ENCODE results near the gene OR6S1.

The OR6S1 gene, protein sequence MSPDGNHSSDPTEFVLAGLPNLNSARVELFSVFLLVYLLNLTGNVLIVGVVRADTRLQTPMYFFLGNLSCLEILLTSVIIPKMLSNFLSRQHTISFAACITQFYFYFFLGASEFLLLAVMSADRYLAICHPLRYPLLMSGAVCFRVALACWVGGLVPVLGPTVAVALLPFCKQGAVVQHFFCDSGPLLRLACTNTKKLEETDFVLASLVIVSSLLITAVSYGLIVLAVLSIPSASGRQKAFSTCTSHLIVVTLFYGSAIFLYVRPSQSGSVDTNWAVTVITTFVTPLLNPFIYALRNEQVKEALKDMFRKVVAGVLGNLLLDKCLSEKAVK

DNA sequence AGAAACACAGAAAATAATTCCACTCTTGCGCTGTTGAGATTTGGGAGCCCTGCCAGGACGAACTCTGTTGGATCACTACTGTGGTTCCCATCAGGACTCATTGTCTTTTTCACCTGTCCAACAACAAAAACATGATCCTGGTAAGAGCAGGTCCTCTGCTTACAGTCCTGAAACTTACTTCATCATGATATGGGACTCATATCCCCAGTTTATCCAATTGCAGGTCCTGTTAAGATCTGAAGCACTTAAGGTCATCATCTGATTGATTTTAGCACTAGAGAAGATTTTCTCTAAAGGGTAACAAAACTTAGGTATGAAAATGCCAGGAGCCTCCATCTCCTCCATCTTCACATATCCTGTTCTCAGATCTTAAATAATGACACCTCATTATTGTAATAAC is at the start of gene OR6S1:
Gene OR6S1, minus strand, starts transcription at position 101 of the 400 bp plus-strand sequence. Its CDS starts 0 bp downstream, at position 101.
- no peak for DNase-seq (ENCODE audit: low read depth, low spot score)

DNA sequence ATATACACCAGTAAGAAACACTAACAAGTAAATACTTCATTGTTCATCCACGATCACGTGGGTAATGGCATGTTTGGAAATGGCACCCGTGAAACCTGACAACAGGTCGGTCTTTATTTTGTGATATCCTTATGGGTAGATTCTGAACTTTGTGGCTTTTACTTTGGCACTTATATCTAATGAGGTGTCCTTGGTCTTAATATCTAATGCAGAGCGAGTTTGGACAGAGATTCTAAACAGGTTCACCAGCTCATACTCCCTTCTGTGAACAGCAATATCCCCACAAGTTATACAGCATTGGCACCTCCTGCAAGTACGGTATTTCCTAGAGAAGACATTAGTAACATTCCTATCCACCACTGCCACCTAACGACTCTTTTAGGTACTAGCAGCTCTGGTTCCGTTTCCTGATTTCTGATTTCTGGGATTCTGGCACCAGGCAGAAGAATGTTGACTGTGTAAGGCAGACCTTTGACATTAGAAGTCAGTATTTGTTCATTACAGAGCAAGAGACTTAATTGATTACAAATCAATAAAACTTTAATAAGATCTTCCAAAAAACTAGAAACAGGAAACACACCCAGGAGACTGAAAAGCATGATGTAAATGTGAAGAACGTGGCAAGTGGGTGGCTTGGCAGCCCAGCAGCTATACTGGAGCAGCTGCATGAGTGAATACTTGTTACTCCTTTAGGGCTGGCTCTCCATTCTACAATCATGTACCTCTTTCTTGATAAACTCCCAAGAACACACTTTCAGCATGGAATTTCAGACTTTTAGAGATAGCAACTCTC is 49.6 kb upstream of the OR6S1 start:
- DNase-seq (ENCODE audit: low read depth, low spot score) = peak; percentile 18

- DNase-seq (ENCODE audit: low read depth, low spot score) = no peak
Measured at GRCh38 chr14:20688167-20688839, 46.8 kb upstream of the OR6S1 start, which contains the start of gene ANG. Gene ANG, plus strand, starts transcription at chr14:20688764. Its CDS starts 4,801 bp downstream, at chr14:20693565.

- no peak for DNase-seq (ENCODE audit: low read depth, low spot score)
Measured at GRCh38 chr14:20687362-20688166, 46.1 kb upstream of the OR6S1 start.

GRCh38 chr14:20686386-20687143 is 45.1 kb upstream of the OR6S1 start:
- DNase-seq (ENCODE audit: low read depth, low spot score) = no peak

DNA sequence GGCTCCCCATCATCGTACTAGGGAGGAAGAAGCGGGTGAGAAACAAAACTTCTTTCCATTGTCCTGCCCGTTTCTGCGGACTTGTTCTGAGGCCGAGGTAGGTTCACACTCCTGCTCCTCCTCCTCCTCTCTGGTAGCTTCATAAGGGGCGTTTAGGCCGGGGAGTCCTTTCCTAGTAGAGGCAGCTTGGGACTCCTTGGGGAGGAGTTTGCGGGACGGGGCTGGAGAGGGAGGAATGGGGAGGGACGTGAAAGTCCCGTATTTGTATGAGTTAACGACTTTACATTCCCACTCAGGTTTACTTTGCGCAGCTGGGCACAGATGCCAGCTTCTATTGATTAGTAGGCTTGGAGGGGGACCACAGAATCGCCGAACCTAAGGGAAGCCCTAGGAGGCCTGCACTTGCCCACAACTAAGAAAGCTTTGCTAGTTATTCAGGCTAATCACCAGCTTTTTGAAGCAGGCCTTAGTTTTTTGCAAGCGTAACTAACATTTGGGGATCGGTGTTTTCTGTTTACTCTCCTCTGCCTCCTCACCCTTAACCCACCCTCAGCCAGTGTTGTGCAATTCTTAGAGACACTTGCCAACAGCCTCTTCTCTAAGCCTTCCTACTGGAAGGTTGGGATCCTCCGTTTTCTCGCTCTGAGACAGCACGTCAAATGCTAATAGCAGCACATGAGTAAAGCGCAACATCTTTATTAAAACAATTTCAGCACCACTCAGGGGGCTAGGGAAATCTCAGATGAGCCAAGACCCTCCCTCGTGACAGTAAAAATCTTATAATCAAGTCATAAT is 43.4 kb upstream of the OR6S1 start:
- DNase-seq (ENCODE audit: low read depth, low spot score) = no peak

DNA sequence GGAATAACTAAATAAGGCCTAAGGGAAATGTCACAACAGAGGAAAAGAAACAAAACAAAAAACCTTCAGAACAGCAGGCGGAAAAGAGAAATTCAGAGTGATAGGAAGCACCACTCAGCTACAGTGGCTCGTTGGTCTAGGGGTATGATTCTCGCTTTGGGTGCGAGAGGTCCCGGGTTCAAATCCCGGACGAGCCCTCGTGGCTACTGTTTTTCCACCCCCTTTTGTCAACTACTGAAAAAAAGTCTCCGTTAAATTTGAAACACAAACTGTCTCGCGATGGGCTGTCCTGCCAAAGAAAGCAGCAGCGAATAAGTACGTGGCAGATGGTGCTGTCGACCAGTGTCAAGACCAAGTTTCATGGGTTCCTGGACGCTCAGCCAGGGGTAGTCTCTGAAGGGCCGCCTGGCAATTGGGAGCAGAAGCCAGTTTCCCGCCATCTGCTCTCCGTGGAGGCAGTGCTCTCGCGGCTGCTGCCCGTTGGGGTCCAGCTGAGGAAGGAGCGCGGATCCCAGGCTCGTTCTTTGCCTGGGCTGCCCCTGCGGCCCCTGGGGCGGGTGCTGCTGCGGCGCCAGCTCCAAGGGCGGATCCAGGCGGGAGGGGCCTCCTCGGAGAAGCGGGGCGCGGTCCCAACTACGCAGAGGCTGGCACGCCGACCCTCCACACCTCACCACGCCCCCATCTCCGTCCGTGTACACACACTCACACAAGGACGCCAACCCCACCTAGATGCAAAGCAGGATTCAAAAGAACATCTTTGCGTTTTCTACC is 42.6 kb upstream of the OR6S1 start, which contains the start of gene RNASE4:
Gene RNASE4, plus strand, starts transcription at position 670 of the 771 bp plus-strand sequence. CDS start 14,812 bp downstream, outside the sequence.
- DNase-seq (ENCODE audit: low read depth, low spot score) = peak; percentile 65

DNA sequence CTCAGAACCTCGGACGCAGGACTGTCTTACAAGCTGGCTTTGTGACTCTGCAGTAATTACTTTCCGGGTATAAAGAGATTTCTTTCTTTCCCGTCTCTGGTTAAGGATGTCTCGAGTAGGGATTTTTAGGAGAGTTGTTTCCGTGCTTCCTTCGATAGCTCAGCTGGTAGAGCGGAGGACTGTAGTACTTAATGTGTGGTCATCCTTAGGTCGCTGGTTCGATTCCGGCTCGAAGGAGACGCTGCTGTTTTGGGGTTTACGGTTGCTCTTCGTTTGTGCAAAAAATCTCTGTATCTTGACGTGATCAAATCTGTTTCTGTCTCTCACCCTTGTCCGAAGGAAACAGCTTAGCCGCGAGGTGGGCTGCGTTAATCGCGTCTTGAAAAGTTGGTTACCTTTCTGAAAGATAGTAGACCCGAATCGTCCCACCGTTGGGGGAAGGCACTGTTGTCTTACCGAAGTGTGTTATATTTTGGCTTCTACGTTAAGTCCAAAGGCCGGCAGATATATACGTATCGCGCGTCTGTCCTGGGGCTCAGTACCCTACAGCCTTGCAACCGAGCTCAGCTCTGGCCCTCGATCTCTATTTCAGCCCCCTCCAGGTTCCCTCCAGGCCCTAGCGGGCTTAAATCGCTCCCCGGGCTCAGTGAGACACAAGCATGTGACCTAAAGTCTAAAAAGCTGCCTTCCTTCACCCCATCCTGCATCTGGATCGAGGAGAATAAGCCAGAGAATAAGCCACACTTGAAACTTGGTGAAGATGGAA is 41.8 kb upstream of the OR6S1 start:
- peak; percentile 65 for DNase-seq (ENCODE audit: low read depth, low spot score)

GRCh38 chr14:20682435-20683124 is 41.1 kb upstream of the OR6S1 start:
- DNase-seq (ENCODE audit: low read depth, low spot score) = peak; percentile 53

DNA sequence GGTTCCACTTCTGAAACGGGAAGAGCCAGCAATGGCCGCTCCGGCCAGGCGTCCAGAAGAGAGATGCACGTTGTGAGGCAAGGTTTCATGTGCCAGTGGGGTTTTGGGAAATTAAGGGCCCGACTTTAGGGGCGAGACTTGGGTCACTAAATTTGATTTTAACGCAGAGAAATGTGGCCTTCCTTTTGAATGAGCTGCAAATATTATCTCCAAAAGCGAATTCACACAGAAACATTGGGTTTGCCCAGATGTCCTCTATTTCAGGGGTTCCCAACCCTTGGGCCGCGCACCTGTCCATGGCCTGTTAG is 40.6 kb upstream of the OR6S1 start:
- DNase-seq (ENCODE audit: low read depth, low spot score) = no peak

GRCh38 chr14:20681348-20682126 is 40.0 kb upstream of the OR6S1 start:
- DNase-seq (ENCODE audit: low read depth, low spot score) = peak; percentile 79

- no peak for DNase-seq (ENCODE audit: low read depth, low spot score)
Measured at GRCh38 chr14:20680843-20681347, 39.4 kb upstream of the OR6S1 start.

GRCh38 chr14:20680363-20680762 is 38.9 kb upstream of the OR6S1 start:
- DNase-seq (ENCODE audit: low read depth, low spot score) = no peak

- DNase-seq (ENCODE audit: low read depth, low spot score) = no peak
Measured at GRCh38 chr14:20679907-20680306, 38.4 kb upstream of the OR6S1 start.

DNA sequence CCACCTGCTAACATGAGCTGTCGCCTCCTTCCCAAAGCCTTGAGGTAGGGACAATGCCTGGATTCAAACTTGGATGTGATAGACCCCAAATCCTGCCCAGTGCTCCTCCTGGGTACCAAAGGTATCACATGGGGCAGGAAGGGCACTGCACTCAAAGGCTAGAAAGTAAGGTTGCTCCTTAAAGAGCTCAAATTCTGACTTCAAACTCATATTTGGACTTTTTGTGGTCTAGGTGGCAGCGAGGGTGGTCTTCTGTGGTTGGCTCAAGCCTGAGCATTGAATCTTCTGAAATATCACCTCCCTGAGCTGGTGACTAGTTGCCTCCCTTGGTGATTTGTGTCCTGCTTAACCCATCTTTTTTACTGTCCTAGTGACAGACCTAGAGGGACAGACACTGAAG is 34.6 kb upstream of the OR6S1 start:
- no peak for DNase-seq (ENCODE audit: low read depth, low spot score)

- DNase-seq (ENCODE audit: low read depth, low spot score) = no peak
Measured at GRCh38 chr14:20675669-20676068, 34.2 kb upstream of the OR6S1 start.
